ENCODE measurements around the gene STOX2.

- TF ChIP-seq CTCF (IDR thresholded peaks at IDR 0.05 in 8 of 11, conservative IDR thresholded peaks at IDR 0.05 in 3 of 11), result no peak
- TF ChIP-seq POLR2A (IDR thresholded peaks at IDR 0.05), result no peak
Observed at GRCh38 chr4:184046148-184046547, 141.0 kb downstream of the STOX2 start.
